A549 (cell line): ENCODE results near the gene CALM1. TPM values are rescaled to one million over a fixed set of nuclear protein-coding genes. Genes with fewer than 3 reads are reported as not detected.
A peak's percentile ranks its signal among the peaks of the same experiment; 100 is the strongest.

Experiments used
- ATOH8 ChIP-seq: fragments of 250-450 bp; sonication (Bioruptor Pico); IDR thresholded peaks from 2 replicates; pipeline ENCODE4 v1.5.0; 2020; ENCODE audit warnings: low read depth, mild to moderate bottlenecking, moderate library complexity
- CEBPB ChIP-seq, 2 experiments: fragments of >200 bp in 1 of 2; sonication (Bioruptor Twin) in 1 of 2; formaldehyde crosslinking in 1 of 2; IDR thresholded peaks; 2 replicates each; pipeline ENCODE4 v1.6.1; 2012 to 2016
- CTCF ChIP-seq: fragments of >200 bp; sonication (Bioruptor Twin); formaldehyde crosslinking; IDR thresholded peaks from 3 replicates; pipeline ENCODE4 v1.5.1; 2016
- EHF ChIP-seq: fragments of 250-450 bp; sonication (Bioruptor Pico); IDR thresholded peaks from 2 replicates; pipeline ENCODE4 v1.5.0; 2020; ENCODE audit warnings: mild to moderate bottlenecking
- FOSB ChIP-seq: fragments of 250-450 bp; sonication (Bioruptor Pico); IDR thresholded peaks from 2 replicates; pipeline ENCODE4 v1.5.0; 2020; ENCODE audit warnings: mild to moderate bottlenecking, moderate library complexity
- FOSL2 ChIP-seq, 2 experiments: fragments of 450-650 bp in 1 of 2; fragments of >200 bp in 1 of 2; sonication (Bioruptor Twin) in 1 of 2; formaldehyde crosslinking; IDR thresholded peaks; 2 replicates each; pipeline versions ENCODE4 v1.5.0 to v1.6.1; 2016 to 2020; ENCODE audit warnings: mild to moderate bottlenecking in 1 of 2, moderate library complexity in 1 of 2
- FOXS1 ChIP-seq: fragments of 250-450 bp; sonication (Bioruptor Pico); IDR thresholded peaks from 2 replicates; pipeline ENCODE4 v1.5.0; 2020; ENCODE audit warnings: mild to moderate bottlenecking, moderate library complexity
- HES2 ChIP-seq: fragments of >200 bp; sonication (Bioruptor Twin); formaldehyde crosslinking; IDR thresholded peaks from 2 replicates; pipeline ENCODE4 v1.6.1; 2016
- HMGXB4 ChIP-seq: fragments of 250-450 bp; sonication (Bioruptor Pico); IDR thresholded peaks from 2 replicates; pipeline ENCODE4 v1.5.0; 2021; ENCODE audit warnings: mild to moderate bottlenecking, moderate library complexity, borderline replicate concordance
- JUNB ChIP-seq: fragments of >200 bp; sonication (Bioruptor Twin); formaldehyde crosslinking; IDR thresholded peaks from 2 replicates; pipeline ENCODE4 v1.6.1; 2016
- KDM5A ChIP-seq: fragments of 200-600 bp; sonication (generic); IDR thresholded peaks from 2 replicates; pipeline ENCODE4 v1.6.1; 2016; ENCODE audit warnings: antibody characterized with exemption, mild to moderate bottlenecking
- MAFK ChIP-seq: fragments of 450-650 bp; IDR thresholded peaks from 2 replicates; pipeline ENCODE4 v1.6.1; 2014; ENCODE audit not compliant: partially characterized antibody
- MAZ ChIP-seq: fragments of 150-350 bp; IDR thresholded peaks from 2 replicates; pipeline ENCODE4 v1.6.1; 2014; ENCODE audit warnings: antibody characterized with exemption, low read depth, low read length, borderline replicate concordance
- MYC ChIP-seq: IDR thresholded peaks from 2 replicates; pipeline ENCODE4 v1.6.1; 2012; ENCODE audit warnings: mild to moderate bottlenecking, inconsistent platforms, low read length, improper control_type of control experiment, borderline replicate concordance
- NPAS2 ChIP-seq: fragments of 250-450 bp; sonication (Bioruptor Pico); IDR thresholded peaks from 2 replicates; pipeline ENCODE4 v1.8.0; 2022; ENCODE audit warnings: mild to moderate bottlenecking, moderate library complexity, borderline replicate concordance
- NR3C1 ChIP-seq: fragments of >200 bp; sonication (Bioruptor Twin); formaldehyde crosslinking; IDR thresholded peaks from 3 replicates; pipeline ENCODE4 v1.6.1; 2017
- PHF8 ChIP-seq: fragments of 200-600 bp; sonication (generic); IDR thresholded peaks from 2 replicates; pipeline ENCODE4 v1.6.1; 2016; ENCODE audit warnings: low read depth, mild to moderate bottlenecking, antibody characterized with exemption, moderate library complexity, borderline replicate concordance
- POLR2AphosphoS2 ChIP-seq: conservative IDR thresholded peaks from 2 replicates; pipeline ENCODE4 v1.6.1; 2012; ENCODE audit warnings: low read length, improper control_type of control experiment, inconsistent platforms
- RAD21 ChIP-seq, 2 experiments: fragments of >200 bp in 1 of 2; sonication (Bioruptor Twin) in 1 of 2; formaldehyde crosslinking in 1 of 2; IDR thresholded peaks in 1 of 2; conservative IDR thresholded peaks in 1 of 2; 2 replicates in 1 of 2; 3 replicates in 1 of 2; pipeline ENCODE4 v1.6.1; 2012 to 2018; ENCODE audit warnings: inconsistent platforms in 1 of 2
- REST ChIP-seq: fragments of 200-600 bp; sonication (generic); IDR thresholded peaks from 2 replicates; pipeline ENCODE4 v1.6.1; 2016; ENCODE audit warnings: antibody characterized with exemption, mild to moderate bottlenecking, moderate library complexity
- SMC3 ChIP-seq: fragments of >200 bp; sonication (Bioruptor Twin); formaldehyde crosslinking; IDR thresholded peaks from 3 replicates; pipeline ENCODE4 v1.6.1; 2018; ENCODE audit warnings: inconsistent platforms
- SREBF2 ChIP-seq: fragments of 450-650 bp; IDR thresholded peaks from 2 replicates; pipeline ENCODE4 v1.6.1; 2014; ENCODE audit warnings: mild to moderate bottlenecking, moderate library complexity
- TP53 ChIP-seq: fragments of 250-450 bp; sonication (Bioruptor Pico); IDR thresholded peaks from 2 replicates; pipeline ENCODE4 v1.5.0; 2021; ENCODE audit warnings: mild to moderate bottlenecking, moderate library complexity
- ZC3H11A ChIP-seq: fragments of 450-650 bp; IDR thresholded peaks from 2 replicates; pipeline ENCODE4 v1.6.1; 2014; ENCODE audit warnings: antibody characterized with exemption, mild to moderate bottlenecking
- ZSCAN20 ChIP-seq: fragments of 250-450 bp; sonication (Bioruptor Pico); IDR thresholded peaks from 2 replicates; pipeline ENCODE4 v1.8.0; 2022; ENCODE audit warnings: mild to moderate bottlenecking, moderate library complexity
- polyA plus RNA-seq, 4 experiments: library from polyadenylated mRNA; depleted of rRNA in 3 of 4; stranded (reverse); fragments of >200 nt; fragmentation: RNase III in 1 of 4; extraction: RNeasy Plus Mini Kit Qiagen cat#74134 plus additional on column Dnase treatment in 1 of 4; gene quantifications; 2 replicates in 3 of 4; 3 replicates in 1 of 4; pipeline ENCODE4 v1.2.3, GENCODE V29; 2011 to 2017
- TF ChIP-seq, protein P1 (sequence below): fragments of 450-650 bp; IDR thresholded peaks from 2 replicates; pipeline ENCODE4 v1.6.1; 2014; ENCODE audit warnings: antibody characterized with exemption

CALM1 gene
- polyA plus RNA-seq, 2 of the 4 experiments (the other 2 are of a cell fraction): 374 to 451 TPM

DNA sequence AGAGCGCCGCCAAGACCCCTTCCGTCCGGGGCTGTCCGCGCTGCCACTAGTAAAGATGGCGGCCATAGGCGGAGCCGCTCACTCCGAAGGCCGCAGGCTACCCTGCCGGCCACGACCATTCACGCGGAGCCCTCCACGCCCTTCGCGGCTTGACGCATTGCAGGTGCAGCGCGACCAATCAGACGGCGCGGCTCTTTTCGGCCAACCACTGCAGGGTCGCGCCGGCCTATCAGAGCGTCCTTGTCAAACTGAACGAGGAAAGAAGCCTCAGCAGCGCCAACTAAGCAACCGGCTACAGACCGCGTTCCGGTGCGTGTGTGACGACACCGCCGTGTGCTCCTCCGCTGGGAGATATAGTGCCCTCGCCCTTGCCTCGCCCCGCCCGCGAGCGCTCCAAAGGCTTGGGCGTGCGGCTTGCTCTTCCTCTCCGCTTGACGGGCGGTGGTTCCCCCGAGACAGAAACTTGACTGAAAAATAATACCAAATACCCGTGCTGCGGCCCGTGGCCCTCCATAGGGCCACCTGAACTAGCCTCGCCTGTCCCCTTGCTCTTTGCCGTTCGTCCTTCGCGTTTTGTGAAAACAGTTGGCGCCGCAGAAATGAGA is 13.6 kb upstream of the CALM1 start (continued):
- no peak for TF ChIP-seq TP53 (CRISPR knock-in tag)
- TF ChIP-seq NPAS2: no peak
- no peak for TF ChIP-seq HES2
- TF ChIP-seq, protein P1, sequence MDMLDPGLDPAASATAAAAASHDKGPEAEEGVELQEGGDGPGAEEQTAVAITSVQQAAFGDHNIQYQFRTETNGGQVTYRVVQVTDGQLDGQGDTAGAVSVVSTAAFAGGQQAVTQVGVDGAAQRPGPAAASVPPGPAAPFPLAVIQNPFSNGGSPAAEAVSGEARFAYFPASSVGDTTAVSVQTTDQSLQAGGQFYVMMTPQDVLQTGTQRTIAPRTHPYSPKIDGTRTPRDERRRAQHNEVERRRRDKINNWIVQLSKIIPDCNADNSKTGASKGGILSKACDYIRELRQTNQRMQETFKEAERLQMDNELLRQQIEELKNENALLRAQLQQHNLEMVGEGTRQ: no peak
- no peak for TF ChIP-seq POLR2AphosphoS2
- no peak for TF ChIP-seq EHF (CRISPR knock-in tag)
- no peak for TF ChIP-seq MAFK
- TF ChIP-seq MAZ: no peak
- TF ChIP-seq CEBPB (IDR thresholded peaks at IDR 0.05): peak in 1 of 2 experiments; percentile 65; a peak in 2 of 4 replicates
- no peak for TF ChIP-seq ZSCAN20 (CRISPR knock-in tag)
- 0 out of 2 replicates have a peak, but pooled peaks have one; percentile 19 for TF ChIP-seq ATOH8 (CRISPR knock-in tag)
- no peak for TF ChIP-seq FOSL2 (IDR thresholded peaks at IDR 0.05)
- TF ChIP-seq FOSL2 (CRISPR knock-in tag; IDR thresholded peaks at IDR 0.05): peak; percentile 57
- TF ChIP-seq REST: no peak
- no peak for TF ChIP-seq JUNB
- TF ChIP-seq PHF8: peak; percentile 57; the same call in 1 of the 2 replicates
- no peak; a peak in 1 of 5 replicates for TF ChIP-seq RAD21 (conservative IDR thresholded peaks at IDR 0.05 in 1 of 2, IDR thresholded peaks at IDR 0.05 in 1 of 2)
- TF ChIP-seq ZC3H11A: no peak
- TF ChIP-seq SMC3: peak; percentile 11; the same call in 2 of the 3 replicates
- TF ChIP-seq FOXS1: no peak
- no peak for TF ChIP-seq SREBF2
- no peak for TF ChIP-seq FOSB
- no peak for TF ChIP-seq HMGXB4 (CRISPR knock-in tag)
- peak; percentile 98 for TF ChIP-seq MYC
- no peak for TF ChIP-seq NR3C1
- TF ChIP-seq KDM5A: no peak
- TF ChIP-seq CTCF: no peak; the same call in 2 of the 3 replicates
- TF ChIP-seq, all 56 proteins: peak for 18
